Measurements from ENCODE around the gene SVIL. TPM values are rescaled to one million over a fixed set of nuclear protein-coding genes. Genes with fewer than 3 reads are reported as not detected.

Gene SVIL
- total RNA-seq, 1 experiment from 2014 or later = 15.3 TPM

DNA sequence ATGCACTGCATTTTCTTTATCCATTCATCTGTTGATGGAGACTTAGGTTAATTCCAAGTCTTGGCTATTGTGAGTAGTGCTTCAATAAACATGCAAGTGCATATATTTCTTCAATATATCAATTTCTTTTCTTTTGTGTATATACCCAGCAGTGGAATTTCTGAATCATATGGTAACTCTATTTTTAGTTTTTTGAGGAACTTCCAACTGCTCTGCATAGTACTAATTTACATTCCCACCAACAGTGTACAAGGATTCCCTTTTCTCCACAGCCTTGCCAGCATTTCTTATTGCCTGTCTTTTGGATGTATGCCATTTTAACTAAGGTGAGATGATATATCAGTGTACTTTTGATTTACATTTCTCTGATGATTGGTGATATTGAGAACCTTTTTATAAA lies 200.7 kb downstream of the SVIL start:
- Histone ChIP-seq H4K91ac (ENCODE audit: insufficient read length, low read depth, low read length) (no peak overlapping the region), H2BK20ac (ENCODE audit: low read depth, low read length, poor library complexity, severe bottlenecking) (no peak overlapping the region), H2AFZ (ENCODE audit: low read length) (no peak overlapping the region), H3K9ac (ENCODE audit: extremely low read depth, insufficient read length, low read length) (no peak overlapping the region), H2AK5ac (ENCODE audit: insufficient read length, low read length) (no peak overlapping the region), H3K56ac (ENCODE audit: insufficient read length, low read depth, low read length) (no peak overlapping the region), H3K79me2 (ENCODE audit: insufficient read depth, low read length) (no peaks in the 10 kb centered on the region), H3K4me1 (ENCODE audit: insufficient read depth, low read length) (no peaks in the 10 kb centered on the region), H3K18ac (ENCODE audit: insufficient read length, low read depth, low read length) (no peak overlapping the region), H2BK15ac (ENCODE audit: low read depth, low read length) (no peak overlapping the region), H3K9me3 (ENCODE audit: control insufficient read depth, low read depth, low read length) (peaks cover 8% of the 10 kb centered on the region), H3T11ph (ENCODE audit: low read length) (no peak overlapping the region), H4K20me1 (ENCODE audit: control insufficient read depth, insufficient read depth, insufficient read length) (no peaks in the 10 kb centered on the region), H3K27me3 (ENCODE audit: insufficient read depth, low read length) (no peaks in the 10 kb centered on the region), H2BK5ac (ENCODE audit: insufficient read length, low read length) (no peak overlapping the region), H3K4ac (ENCODE audit: low read depth, low read length) (no peak overlapping the region), H3K23me2 (ENCODE audit: insufficient read length, low read depth, low read length, poor library complexity, severe bottlenecking) (no peaks in the 10 kb centered on the region), H3K27ac (ENCODE audit: insufficient read length, low read depth, low read length) (no peak overlapping the region), H3K14ac (ENCODE audit: insufficient read depth, low read length) (no peak overlapping the region), H2BK12ac (ENCODE audit: insufficient read length, low read depth, low read length) (no peak overlapping the region), H3K23ac (ENCODE audit: insufficient read length, low read depth, low read length) (no peak overlapping the region), H3K4me2 (ENCODE audit: insufficient read depth, insufficient read length, low read length) (no peak overlapping the region), H4K5ac (ENCODE audit: insufficient read length, low read depth, low read length) (no peak overlapping the region), H3K79me1 (ENCODE audit: insufficient read depth, low read depth, low read length, poor library complexity, severe bottlenecking) (no peaks in the 10 kb centered on the region), H2BK120ac (ENCODE audit: low read depth, low read length, poor library complexity, severe bottlenecking) (no peak overlapping the region), H4K8ac (replicated peaks; ENCODE audit: insufficient read length, low read depth, low read length) (no peak overlapping the region)
- no peak overlapping the region for H3K4me3 Mint-ChIP-seq
- TF ChIP-seq, protein P1, sequence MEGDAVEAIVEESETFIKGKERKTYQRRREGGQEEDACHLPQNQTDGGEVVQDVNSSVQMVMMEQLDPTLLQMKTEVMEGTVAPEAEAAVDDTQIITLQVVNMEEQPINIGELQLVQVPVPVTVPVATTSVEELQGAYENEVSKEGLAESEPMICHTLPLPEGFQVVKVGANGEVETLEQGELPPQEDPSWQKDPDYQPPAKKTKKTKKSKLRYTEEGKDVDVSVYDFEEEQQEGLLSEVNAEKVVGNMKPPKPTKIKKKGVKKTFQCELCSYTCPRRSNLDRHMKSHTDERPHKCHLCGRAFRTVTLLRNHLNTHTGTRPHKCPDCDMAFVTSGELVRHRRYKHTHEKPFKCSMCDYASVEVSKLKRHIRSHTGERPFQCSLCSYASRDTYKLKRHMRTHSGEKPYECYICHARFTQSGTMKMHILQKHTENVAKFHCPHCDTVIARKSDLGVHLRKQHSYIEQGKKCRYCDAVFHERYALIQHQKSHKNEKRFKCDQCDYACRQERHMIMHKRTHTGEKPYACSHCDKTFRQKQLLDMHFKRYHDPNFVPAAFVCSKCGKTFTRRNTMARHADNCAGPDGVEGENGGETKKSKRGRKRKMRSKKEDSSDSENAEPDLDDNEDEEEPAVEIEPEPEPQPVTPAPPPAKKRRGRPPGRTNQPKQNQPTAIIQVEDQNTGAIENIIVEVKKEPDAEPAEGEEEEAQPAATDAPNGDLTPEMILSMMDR (conservative IDR thresholded peaks at IDR 0.05) = no peak
- peaks cover 3 to 33% of the 10 kb centered on the region in 2 experiments; a peak in 3 of 4 replicates for H3K4me1 Mint-ChIP-seq
- no peaks in the 10 kb centered on the region for H3K27me3 Mint-ChIP-seq (ENCODE audit: low read depth)
- H3K36me3 Mint-ChIP-seq (ENCODE audit: insufficient read depth in 1 of 3, low read depth in 3 of 3) = peaks cover 3 to 16% (median 3%) of the 10 kb centered on the region in 3 experiments; a peak in 6 of 7 replicates
- H3K9me3 Mint-ChIP-seq = peaks cover 15 to 23% of the 10 kb centered on the region in 2 experiments
- H3K27ac Mint-ChIP-seq = no peak overlapping the region
- no peak for DNase-seq
